NCI-H345 treated with DMSO at 0.1 percent for 48 hours (cell line): ENCODE data around the gene UFD1.

Source experiments
- DNase-seq: peaks from one replicate; lab custom pipeline; 2025; ENCODE audit not compliant: unreplicated experiment; lab: John Stamatoyannopoulos, UW

Gene UFD1

GRCh38 chr22:19430890-19431541 is 48.0 kb downstream of the UFD1 start:
- DNase-seq = no peak

DNA sequence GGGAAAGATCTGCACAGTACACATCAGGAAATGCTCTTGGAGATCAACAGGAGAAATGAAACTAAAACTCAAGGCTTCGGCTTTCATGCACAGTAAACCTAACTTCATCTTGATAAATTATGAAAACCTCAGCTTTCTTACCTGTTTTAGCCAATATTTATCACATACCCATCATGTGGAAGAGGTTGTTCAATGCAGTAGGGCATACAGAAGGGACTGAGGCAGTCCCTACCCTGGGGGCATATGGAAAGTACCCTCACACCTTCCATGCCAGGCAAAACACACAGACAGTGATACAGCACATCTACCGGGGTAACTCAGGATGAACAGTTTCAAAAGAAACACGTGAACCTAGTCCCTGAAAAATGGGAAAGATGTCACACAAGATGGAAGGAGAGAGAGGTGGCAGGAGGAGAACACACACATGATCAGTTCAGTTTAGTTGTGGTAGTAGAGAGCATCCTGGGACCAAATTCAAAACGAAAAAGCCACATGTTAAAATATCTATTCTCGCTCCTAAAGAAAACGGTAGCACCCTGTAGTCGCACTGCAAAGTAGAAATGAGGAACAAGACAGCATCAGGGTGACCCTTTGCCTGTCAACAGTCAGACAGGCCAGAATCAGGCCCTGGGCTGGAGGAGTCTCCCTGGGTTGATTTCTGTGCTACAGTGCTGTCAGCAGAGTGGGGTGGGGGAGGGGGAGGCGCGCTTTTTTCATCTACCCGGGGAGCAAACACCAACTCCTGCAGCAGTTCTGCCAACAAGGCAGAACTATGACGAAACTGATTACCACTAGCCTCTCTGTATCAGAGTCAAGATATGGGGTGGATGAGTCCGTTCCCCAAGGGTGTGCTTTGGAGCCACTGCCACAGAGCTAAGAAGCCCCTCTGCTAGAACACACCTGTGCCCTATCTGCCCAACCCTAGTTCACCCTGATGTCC is 48.8 kb downstream of the UFD1 start:
- DNase-seq = no peak

DNA sequence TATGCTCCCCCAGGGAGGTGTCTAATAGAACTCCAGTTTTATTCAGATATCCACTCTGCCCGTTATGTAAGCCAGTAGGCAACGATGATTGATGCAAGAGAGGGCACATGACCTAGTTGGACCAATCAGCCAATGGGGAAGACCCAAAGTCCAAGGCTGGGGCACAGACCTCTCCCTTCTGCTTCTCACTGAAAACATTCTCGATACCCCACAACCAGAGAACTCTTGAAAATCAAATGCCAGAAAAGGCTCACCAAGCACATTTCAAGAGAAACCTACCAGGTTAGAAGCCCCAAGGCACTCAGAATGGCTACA is 54.9 kb downstream of the UFD1 start:
- no peak for DNase-seq

DNA sequence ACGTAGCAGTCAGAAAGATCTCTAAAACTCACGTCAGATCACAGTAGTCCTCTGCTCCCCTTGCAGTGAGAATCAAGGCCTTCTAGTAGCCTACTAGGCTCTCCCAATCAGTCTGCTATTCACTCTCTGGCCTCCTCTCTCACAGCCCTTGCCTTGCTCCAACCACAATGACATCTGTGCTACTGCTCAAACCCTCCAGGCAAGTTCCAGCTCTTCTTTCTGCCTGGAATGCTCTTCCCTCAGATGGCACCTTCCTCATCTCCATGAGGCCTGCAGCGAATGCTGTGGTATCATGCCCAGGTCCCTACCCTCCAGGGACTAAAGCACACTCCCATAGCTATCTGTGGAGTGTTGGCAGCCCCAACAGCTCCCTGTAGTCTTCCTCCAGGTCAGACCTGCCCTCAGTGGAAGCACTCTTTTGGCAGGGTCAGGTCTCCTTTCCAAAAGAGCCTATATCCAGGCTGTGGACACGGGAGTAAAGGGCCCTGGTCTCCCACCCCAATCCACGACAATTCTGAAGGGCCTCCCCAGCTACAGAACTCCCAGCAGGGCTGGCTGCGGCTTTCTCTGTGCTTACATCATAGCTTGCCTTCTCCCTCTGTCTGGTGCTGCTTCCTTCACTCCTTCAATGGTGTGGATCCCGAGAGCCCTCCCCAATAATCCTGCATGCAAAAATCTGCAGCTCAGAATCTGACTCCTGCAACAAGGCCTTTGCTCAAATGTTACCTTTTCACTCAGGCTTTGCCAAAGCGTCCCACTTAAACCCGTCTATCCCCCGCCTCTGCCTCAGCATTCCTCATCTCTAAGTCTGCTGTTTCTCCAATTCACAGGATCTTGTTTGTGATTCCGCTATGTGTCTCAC is 56.3 kb downstream of the UFD1 start:
- no peak for DNase-seq

DNA sequence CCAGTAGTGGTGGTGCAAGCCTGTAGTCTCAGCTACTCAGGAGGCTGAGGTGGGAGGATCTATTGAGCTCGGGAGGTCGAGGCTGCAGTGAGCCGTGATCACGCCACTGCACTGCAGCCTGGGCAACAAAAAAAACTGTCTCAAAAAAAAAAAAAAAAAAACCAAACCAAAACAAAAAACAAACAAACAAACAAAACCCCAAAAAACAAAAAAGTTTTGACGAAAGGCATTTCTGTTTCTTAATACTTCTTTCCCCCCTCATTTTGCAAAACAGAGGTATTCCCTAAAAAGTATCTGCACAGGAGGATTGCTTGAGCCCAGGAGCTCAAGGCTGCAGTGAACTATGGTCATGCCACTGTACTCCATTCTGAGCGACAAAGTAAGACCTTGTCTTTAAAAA is 58.7 kb downstream of the UFD1 start:
- DNase-seq = no peak

GRCh38 chr22:19419464-19420178 is 59.4 kb downstream of the UFD1 start:
- DNase-seq = no peak

DNA sequence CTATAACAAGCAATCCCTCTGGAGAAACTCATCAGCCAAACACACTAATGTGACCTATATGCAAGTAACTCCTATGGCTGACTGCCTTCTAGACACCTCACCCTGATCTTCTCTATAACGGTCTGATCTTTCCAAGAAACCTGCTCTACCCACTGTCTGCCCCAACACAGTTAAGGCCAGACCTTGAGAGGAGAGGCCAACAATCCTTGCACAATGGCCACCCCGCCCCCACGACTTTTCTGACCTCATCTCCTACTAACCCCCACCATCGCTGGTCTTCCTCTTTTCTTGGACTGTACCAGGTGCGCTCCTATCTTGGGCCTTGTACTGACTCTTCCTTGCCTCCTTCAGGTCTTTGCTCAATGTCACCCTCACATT is 59.9 kb downstream of the UFD1 start:
- DNase-seq = no peak

GRCh38 chr22:19412923-19413322 is 66.1 kb downstream of the UFD1 start:
- DNase-seq = no peak

GRCh38 chr22:19412478-19412877 is 66.5 kb downstream of the UFD1 start:
- no peak for DNase-seq

- DNase-seq = no peak
Observed at GRCh38 chr22:19411690-19412045, 67.3 kb downstream of the UFD1 start.

GRCh38 chr22:19410941-19411689 is 67.9 kb downstream of the UFD1 start:
- no peak for DNase-seq

DNA sequence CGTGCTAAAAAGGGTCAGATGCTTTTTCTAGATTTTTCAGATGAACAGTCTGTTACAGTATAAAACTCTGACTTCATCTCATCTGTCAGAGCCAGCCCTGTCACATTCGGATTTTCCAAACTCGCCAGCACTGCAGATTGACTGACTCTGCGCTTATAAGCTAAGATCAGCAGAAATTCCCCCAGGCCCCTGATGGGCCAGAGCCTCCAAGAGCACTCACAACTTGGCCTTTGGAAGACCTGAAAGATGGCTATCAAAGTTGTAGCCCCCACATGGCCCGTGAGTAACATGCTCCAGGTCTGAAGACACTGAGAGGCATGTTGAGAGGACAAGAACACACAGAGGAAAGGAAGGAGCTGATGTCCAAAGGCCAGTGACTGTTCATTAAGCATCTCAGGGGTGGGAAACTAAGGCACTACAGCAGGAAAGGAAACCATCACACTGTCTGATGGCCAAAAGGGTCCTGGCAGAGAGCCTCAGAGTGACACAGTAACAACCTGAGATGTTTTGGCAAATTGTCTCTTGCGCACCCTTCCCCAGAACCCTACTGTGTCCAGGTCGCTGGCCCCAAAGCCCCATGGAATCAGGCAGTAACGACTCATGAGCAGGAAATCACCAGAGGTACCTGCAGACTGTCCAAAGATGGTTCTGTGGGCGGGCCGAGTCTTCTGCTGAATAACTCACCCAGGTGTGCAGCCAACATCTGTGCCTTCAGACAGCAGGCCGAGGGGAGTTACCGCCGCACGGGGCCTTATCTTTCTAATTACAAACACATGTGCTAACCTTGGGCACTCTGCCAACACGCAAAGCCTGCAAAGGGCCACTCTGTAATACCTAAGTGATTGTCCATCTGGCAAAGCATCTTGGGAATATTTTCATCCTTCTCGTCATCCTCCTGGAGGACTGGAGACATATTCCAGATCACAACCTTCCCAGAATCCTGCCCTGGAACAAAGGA is 71.1 kb downstream of the UFD1 start:
- DNase-seq = no peak

- no peak for DNase-seq
Observed at GRCh38 chr22:19406846-19407245, 72.1 kb downstream of the UFD1 start.

DNA sequence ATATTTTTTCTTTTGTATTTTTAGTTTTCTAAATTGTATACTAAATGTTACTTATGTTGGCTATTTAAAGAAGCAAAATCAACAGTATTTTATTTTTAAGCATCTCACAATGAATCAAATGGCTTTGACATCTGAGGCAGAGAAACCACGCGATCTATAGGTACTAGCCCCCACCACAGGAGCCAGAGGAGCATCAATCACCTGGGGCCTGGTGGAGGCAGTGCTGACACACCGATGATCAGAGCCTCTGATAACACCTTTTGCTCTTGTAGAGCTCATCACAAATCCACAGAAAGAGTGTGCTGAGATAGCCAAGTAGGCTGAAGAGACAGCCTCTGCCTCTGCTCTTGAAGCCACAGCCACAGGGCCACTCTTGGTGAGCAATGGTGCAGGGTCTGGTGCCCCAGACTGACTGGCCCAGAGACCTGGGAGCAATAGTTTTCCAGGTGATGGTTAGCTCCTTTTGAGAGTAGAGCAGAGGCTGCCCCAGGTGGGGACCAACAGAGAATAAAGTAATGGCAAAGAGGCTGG is 72.6 kb downstream of the UFD1 start:
- DNase-seq = no peak

DNA sequence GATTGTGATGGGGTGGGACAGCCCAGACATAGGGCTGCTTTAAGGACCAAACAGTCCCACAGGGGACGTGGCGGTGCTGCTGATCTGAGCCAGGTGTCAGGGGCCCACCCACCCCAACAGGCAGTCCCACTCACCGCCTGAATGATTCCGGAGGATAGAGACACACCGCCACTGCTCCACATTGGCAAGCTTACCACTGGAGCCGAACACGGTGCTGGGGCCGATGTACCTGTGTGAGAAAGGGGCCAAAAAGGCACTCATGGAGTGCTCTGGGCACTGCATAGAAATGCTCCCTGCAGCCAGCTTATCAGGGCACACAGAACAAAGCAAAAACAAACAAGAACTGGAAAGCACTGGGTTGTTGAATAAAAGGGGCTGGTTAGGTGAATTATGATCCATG is 73.3 kb downstream of the UFD1 start:
- DNase-seq = no peak

GRCh38 chr22:19405133-19405532 is 73.9 kb downstream of the UFD1 start:
- no peak for DNase-seq

DNA sequence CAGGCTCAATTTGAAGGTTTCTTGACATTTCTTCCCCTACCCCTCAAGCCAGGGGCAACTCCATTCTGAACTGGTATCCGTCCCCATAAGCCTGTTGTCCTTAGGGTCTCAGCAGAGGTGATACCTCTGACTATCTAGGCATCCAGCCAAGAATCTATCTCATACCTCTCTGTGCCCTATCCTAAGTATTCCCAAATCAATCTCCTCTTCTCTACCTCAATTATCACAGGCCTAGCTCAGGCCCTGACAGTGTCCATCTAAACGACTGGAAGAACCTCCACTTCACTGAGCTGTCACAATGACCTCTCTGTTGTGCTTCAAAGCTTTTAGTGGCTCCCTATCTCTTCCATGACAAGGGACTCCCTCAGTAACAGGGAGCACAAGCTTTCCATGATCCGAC is 74.3 kb downstream of the UFD1 start:
- no peak for DNase-seq

GRCh38 chr22:19402642-19403191 is 76.3 kb downstream of the UFD1 start:
- no peak for DNase-seq

GRCh38 chr22:19401483-19401882 is 77.5 kb downstream of the UFD1 start:
- DNase-seq = no peak
